GM12892 (cell line): ENCODE measurements around the gene MET.
"Not testable (repeated sequence)": the region's sequence is repeated elsewhere in the genome, so short reads cannot be mapped to it uniquely, and the experiment has no call there.

Experiments
- DNase-seq: peaks from one replicate; pipeline ENCODE4 v3.0.0; 2011; ENCODE audit not compliant: insufficient read length
- FAIRE-seq: peaks from 2 replicates; lab custom pipeline; 2011; peaks lifted over from hg19 to GRCh38; lab: Jason Lieb, UNC
- POLR2A ChIP-seq: IDR thresholded peaks from 2 replicates; pipeline ENCODE4 v1.6.1; 2011; ENCODE audit warnings: low read depth, low read length, control low read depth
- POLR2AphosphoS5 ChIP-seq: IDR thresholded peaks from 2 replicates; pipeline ENCODE4 v1.6.1; 2011; ENCODE audit warnings: low read depth, low read length, control low read depth
- TAF1 ChIP-seq: IDR thresholded peaks from 2 replicates; pipeline ENCODE4 v1.6.1; 2011; ENCODE audit warnings: low read depth, mild to moderate bottlenecking, control low read depth, low read length, borderline replicate concordance

MET gene

DNA sequence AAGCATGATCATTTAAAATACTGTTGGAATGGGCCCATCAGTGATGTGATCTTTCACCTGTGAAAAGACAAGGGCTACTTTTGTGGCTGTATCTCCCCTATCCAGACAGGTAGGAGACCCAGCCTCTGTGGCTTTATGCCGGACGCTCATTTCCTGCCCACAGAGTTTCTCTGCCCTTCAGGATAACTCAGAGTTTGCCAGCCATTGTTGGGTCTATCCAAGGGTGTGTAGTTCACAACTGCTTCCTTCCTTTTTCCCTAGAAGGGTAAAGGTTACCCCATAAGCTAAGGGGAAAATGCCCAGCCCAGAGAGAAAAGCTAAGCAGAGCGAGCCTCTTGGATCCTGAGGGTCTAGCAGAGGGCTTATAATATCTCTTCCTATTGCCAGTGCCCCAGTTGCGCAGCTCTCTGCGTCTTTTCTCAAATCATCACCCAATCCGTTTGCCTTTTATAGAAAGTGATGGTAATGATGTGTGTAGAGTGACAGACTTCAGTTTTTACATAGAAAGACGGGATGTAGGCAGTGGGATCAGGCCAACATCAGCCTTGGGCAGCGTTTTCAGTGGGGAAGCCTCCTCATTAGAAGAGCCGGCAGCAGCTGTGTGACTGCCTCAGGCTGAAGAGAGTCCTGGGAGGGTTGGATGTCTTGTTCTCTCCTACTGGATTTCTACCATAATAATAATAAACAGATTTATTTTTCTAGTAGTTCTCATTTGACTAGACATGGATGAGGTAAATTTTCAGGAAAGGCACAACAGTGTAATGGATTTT is 80.5 kb downstream of the MET start:
- DNase-seq: no peak
- no peak for FAIRE-seq
- TF ChIP-seq TAF1 (no peak), POLR2AphosphoS5 (no peak), POLR2A (no peak)

DNA sequence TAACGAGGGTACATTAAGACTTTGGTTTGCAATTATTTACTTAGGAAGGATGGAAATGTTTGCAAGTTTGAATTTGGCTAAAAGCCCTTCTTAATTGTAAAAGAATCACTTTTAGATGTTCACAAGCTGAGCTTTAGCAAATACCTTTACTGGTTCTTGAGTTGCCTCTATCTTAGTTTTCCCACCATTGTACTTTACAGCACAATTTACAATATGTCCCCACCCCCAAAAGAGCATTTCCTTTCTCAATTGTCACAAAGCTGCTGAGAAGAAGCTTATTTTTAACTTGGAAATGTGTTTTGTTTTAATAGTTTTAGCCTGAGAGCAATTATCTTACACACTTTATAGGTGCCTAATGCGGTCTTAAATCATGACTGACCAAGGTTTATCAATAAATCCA is 81.1 kb downstream of the MET start:
- DNase-seq: no peak
- FAIRE-seq: no peak
- TF ChIP-seq POLR2A (no peak), POLR2AphosphoS5 (no peak), TAF1 (no peak)

- no peak for FAIRE-seq
Measured at GRCh38 chr7:116754186-116754585, 82.2 kb downstream of the MET start.

GRCh38 chr7:116757283-116757682 is 85.3 kb downstream of the MET start:
- no peak for DNase-seq
- no peak for TF ChIP-seq POLR2AphosphoS5
- FAIRE-seq: no peak

More at GRCh38 chr7:116754186-116754585, 82.2 kb downstream of the MET start:
- no peak for DNase-seq
- no peak for TF ChIP-seq TAF1
- TF ChIP-seq POLR2A: no peak
- no peak for TF ChIP-seq POLR2AphosphoS5

- not testable (repeated sequence) for FAIRE-seq, DNase-seq
Measured at GRCh38 chr7:116759642-116760041, 87.6 kb downstream of the MET start.

GRCh38 chr7:116762971-116763370 is 91.0 kb downstream of the MET start:
- TF ChIP-seq TAF1: no peak
- no peak for TF ChIP-seq POLR2A
- TF ChIP-seq POLR2AphosphoS5: no peak
- FAIRE-seq: no peak

GRCh38 chr7:116763647-116764046 is 91.7 kb downstream of the MET start:
- no peak for FAIRE-seq
- no peak for TF ChIP-seq POLR2AphosphoS5
- no peak for TF ChIP-seq POLR2A
- no peak for TF ChIP-seq TAF1

More at GRCh38 chr7:116762971-116763370, 91.0 kb downstream of the MET start:
- no peak for DNase-seq

DNA sequence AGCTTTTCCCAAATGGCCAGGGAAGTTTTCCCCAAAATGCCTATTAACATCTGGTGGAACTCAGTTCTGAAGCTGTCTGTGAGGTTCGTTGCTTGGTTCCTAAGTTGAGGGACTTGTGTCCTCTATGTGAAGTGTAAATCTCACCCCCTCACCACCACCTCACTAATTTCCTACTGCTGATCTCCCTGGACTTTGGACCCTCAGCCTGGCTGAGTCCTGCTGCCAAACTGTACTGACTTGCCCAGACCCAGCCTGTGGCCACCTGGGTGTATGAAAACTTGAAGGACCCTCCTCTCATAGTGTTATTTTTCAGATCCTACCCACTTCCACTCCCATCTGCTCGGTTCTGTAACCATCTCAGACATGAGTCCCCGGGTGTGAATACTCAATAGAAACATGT is 94.9 kb downstream of the MET start:
- DNase-seq (no peak), FAIRE-seq (no peak)
- TF ChIP-seq TAF1: no peak
- no peak for TF ChIP-seq POLR2AphosphoS5
- no peak for TF ChIP-seq POLR2A

More at GRCh38 chr7:116763647-116764046, 91.7 kb downstream of the MET start:
- no peak for DNase-seq

DNA sequence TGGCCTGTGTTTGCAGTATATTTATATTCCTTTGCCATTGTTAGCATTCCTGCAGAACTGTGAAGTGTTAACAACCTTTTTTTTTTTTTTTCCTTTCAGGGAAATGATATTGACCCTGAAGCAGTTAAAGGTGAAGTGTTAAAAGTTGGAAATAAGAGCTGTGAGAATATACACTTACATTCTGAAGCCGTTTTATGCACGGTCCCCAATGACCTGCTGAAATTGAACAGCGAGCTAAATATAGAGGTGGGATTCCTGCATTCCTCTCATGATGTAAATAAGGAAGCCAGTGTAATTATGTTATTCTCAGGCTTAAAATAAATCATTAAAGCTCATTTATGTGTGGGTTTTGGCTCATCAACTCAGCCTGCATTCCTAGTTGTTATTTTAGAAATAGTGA is 97.5 kb downstream of the MET start:
- DNase-seq (no peak), FAIRE-seq (no peak)
- TF ChIP-seq POLR2A: no peak
- TF ChIP-seq POLR2AphosphoS5: no peak
- no peak for TF ChIP-seq TAF1

- TF ChIP-seq POLR2A (no peak), TAF1 (no peak), POLR2AphosphoS5 (no peak)
- no peak for FAIRE-seq
- DNase-seq: no peak
Measured at GRCh38 chr7:116770941-116771340, 98.9 kb downstream of the MET start.

- FAIRE-seq (no peak), DNase-seq (no peak)
- TF ChIP-seq POLR2A (no peak), POLR2AphosphoS5 (no peak), TAF1 (no peak)
Measured at GRCh38 chr7:116771640-116772039, 99.6 kb downstream of the MET start.

DNA sequence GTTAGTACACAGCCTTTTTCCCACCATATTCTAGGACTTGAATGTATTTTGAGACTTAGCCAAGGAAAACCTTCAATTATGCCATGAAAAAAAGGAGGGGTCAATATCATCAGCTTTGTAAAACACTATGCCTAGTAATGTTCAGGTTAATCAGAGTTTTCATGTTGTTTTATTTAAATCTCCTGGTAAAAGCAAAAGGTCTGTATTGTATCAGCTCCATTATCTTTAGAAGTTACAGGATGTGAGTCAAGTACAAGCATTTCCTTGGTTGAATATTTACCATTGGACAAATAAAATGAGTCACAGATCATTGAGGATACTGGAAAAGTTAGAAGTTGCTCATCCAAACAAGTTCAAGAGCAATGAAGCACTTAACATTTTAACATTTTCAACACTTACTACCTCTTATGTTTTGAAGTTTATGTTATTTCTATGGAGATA is 100.4 kb downstream of the MET start:
- no peak for DNase-seq
- TF ChIP-seq POLR2AphosphoS5: no peak
- TF ChIP-seq POLR2A: no peak
- TF ChIP-seq TAF1: no peak
- FAIRE-seq: no peak

- TF ChIP-seq POLR2AphosphoS5: no peak
- TF ChIP-seq POLR2A: no peak
- no peak for TF ChIP-seq TAF1
- DNase-seq (no peak), FAIRE-seq (no peak)
Measured at GRCh38 chr7:116772926-116773749, 101.1 kb downstream of the MET start.

GRCh38 chr7:116776046-116776445 is 104.0 kb downstream of the MET start:
- DNase-seq (no peak), FAIRE-seq (no peak)

More at GRCh38 chr7:116776046-116776445, 104.0 kb downstream of the MET start:
- no peak for TF ChIP-seq POLR2AphosphoS5
- TF ChIP-seq POLR2A: no peak
- TF ChIP-seq TAF1: no peak
